Esophagus mucosa (tissue), 1 donor: ENCODE results near the gene ACBD5. TPM values are rescaled to one million over a fixed set of nuclear protein-coding genes. Genes with fewer than 3 reads are reported as not detected.

Source experiments
- ATAC-seq: fragments of 200-7000 bp; cut with Tn5 transposase; one replicate; pipeline ENCODE4 v1.9.1; 2020
- total RNA-seq: library from RNA; stranded (reverse); gene quantifications from one replicate; pipeline ENCODE4 v1.2.4, GENCODE V29; 2023
- donor health status: DM: yes; HTN: yes; CAD: no.

ACBD5 gene
- total RNA-seq, 1 donor from 2014 or later = 15.2 TPM

- ATAC-seq = no peak
Observed at GRCh38 chr10:27150261-27150660, 90.3 kb downstream of the ACBD5 start.

GRCh38 chr10:27147701-27148100 is 92.9 kb downstream of the ACBD5 start:
- no peak for ATAC-seq

GRCh38 chr10:27145937-27146336 is 94.7 kb downstream of the ACBD5 start:
- no peak for ATAC-seq

Other genes starting within 250 kb of the ACBD5 start
- 3.1 TPM for gene ANKRD26, start 140.3 kb downstream of the ACBD5 start, total RNA-seq
- 79.2 TPM for gene YME1L1, start 86.4 kb downstream of the ACBD5 start, total RNA-seq
- gene MASTL, start 85.4 kb downstream of the ACBD5 start, total RNA-seq = 9.8 TPM